GM19395 (cell line): ENCODE results near the gene CD84.
"Not testable (repeated sequence)": the region's sequence is repeated elsewhere in the genome, so short reads cannot be mapped to it uniquely, and the experiment has no call there.

Experiments used
- ATAC-seq: cut with Tn5 transposase; IDR thresholded peaks from one replicate; pipeline ENCODE4 v1.9.1; 2021; ENCODE audit warnings: mild to moderate bottlenecking, moderate library complexity; ENCODE audit not compliant: unreplicated experiment

Gene CD84

GRCh38 chr1:160519642-160520435, 59.5 kb downstream of the CD84 start:
- ATAC-seq: peak; percentile 48

- not testable (repeated sequence) for ATAC-seq
These were observed 61.8 kb downstream of the CD84 start for GRCh38 chr1:160517519-160517918.

GRCh38 chr1:160515908-160516307, 63.4 kb downstream of the CD84 start:
- not testable (repeated sequence) for ATAC-seq

- ATAC-seq: no peak
These were observed 74.6 kb downstream of the CD84 start for GRCh38 chr1:160504651-160505050.

- no peak for ATAC-seq
These were observed 76.2 kb downstream of the CD84 start for GRCh38 chr1:160503087-160503486.

GRCh38 chr1:160500321-160500990, 78.8 kb downstream of the CD84 start:
- ATAC-seq: no peak

- no peak for ATAC-seq
These were observed 79.7 kb downstream of the CD84 start for GRCh38 chr1:160499631-160500030.

GRCh38 chr1:160498301-160499065, 80.8 kb downstream of the CD84 start:
- not testable (repeated sequence) for ATAC-seq

- no peak for ATAC-seq
These were observed 83.0 kb downstream of the CD84 start for GRCh38 chr1:160496334-160496733.

GRCh38 chr1:160494620-160495019, 84.7 kb downstream of the CD84 start:
- no peak for ATAC-seq

- no peak for ATAC-seq
These were observed 86.7 kb downstream of the CD84 start for GRCh38 chr1:160492617-160493016.

- no peak for ATAC-seq
These were observed 87.3 kb downstream of the CD84 start for GRCh38 chr1:160491981-160492380.
